ENCODE results near the gene GSDMA.
"Not testable (repeated sequence)": the region's sequence is repeated elsewhere in the genome, so short reads cannot be mapped to it uniquely, and the experiment has no call there.

GSDMA gene

DNA sequence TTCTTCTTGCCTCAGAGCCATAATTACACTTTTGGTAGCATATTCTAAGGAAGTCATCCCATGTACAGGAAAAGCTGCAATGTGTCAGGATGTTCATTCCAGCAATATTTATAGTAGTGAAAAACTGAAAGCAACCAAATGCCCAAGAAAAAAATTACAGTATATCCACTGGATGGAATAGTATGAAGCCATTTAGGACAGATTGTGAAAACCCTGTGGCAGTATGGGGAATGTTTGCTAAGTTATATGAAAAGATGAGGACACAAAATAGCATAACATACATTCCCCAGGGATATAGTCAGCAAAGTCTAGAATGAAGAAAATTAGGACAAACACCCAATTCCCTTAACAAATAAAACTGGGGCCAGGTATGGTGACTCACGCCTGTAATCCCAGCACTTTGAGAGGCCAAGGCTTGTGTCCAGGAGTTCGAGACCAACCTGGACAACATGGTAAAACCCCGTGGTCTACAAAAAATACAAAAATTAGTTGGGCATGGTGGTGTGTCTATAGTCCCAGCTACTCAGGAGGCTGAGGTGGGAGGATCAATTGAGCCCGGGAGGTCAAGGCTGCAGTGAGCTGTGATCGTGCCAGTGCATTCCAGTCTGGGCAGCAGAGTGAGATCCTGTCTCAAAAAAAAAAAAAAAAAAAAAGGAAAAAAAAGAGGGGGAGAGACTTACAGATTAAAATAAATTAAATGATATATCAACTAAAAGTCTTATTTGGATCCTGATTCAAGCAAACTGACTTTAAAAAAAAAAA is 33.0 kb upstream of the GSDMA start:
- no peak for DNase-seq

DNA sequence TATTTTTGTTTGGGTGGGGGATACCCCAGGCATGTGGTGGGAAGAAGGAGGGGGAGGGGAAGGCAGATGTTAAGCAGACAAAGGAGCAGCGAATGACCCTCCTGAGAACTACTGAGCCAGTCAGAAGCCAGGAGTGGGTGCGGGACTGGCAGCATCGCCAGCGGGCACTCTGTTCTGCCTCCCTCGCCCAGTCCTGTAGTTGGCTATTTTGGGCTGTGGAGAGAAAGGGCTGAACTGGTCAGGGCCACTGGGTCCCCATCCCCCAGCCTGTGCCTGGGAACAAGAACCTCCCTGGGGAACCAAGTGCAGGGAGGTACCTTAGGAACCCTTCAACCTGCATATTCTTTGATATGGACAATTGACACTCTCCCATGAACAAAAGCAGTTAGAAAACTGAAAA is 28.9 kb upstream of the GSDMA start:
- DNase-seq, result no peak

- DNase-seq, result no peak
Measured at GRCh38 chr17:39934324-39934723, 28.5 kb upstream of the GSDMA start.

GRCh38 chr17:39935909-39936308 is 26.9 kb upstream of the GSDMA start:
- DNase-seq, result no peak

DNA sequence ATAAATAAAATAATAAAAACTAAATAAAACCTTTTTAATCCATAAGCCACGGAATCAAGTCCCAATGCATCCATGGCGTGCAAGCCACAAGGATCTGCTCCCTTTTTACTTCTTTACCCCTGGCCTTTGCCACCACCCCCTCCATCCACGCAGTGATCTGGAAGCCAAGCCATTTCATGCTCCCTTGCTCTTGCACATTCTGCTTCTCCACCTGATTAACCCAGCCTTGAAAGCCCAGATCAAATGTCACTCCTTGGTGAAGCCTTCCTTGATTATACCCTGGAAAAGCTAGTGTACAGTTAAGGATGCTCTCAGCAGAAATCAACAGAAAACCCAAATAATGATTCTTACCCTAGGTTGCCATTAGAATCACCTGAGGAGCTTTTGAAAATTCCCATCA is 25.4 kb upstream of the GSDMA start:
- no peak for DNase-seq

DNA sequence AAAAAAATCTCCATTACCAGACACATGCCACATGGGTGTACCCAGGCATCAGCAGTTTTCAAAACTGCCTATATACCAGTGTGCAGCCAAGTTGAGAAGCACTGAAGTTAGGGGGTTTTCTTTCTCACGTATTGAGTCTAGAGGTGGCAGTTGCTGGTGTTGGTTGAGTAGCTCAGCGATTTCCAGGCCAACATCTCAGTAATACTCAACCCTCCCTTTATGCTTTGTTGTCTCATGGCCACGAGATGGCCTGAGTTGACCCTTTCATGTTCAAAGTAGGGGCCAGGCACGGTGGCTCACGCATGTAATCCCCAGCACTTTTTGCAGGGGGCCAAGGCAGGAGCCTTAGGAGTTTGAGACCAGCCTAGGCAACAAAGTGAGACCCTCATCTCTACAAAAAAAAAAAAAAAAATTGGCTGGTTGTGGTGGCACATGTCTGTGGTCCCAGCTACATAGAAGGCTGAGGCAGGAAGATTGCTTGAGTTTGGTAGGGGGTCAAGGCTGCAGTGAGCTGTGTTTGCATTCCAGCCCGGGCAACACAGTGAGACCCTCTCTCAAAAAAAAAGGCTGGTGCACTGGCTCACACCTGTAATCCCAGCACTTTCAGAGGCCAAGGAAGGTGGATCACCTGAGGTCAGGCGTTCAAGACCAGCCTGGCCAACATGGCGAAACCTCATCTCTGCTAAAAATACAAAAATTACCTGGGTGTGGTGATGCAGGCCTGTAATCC is 24.5 kb upstream of the GSDMA start:
- no peak for DNase-seq

DNA sequence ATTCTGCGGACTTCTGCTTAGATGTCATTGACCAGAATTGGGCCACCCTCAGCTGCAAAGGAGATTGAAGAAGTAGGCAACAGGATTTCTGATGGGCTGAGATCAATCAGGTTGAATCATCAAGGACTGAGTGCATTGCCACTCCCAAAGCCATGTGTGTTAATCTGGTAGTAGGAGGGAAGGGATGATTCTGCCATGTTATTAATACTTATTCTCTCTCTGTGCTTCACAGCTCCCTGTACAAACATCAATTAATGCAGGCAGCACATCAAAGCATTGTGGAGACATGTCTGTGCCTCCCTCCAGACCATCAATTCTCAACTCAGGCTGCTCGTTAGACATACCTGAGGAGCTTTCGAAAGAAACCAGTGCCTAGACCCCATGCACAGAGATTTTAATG is 23.7 kb upstream of the GSDMA start:
- DNase-seq, result no peak

- DNase-seq, result no peak
Measured at GRCh38 chr17:39939588-39940419, 23.0 kb upstream of the GSDMA start.

DNA sequence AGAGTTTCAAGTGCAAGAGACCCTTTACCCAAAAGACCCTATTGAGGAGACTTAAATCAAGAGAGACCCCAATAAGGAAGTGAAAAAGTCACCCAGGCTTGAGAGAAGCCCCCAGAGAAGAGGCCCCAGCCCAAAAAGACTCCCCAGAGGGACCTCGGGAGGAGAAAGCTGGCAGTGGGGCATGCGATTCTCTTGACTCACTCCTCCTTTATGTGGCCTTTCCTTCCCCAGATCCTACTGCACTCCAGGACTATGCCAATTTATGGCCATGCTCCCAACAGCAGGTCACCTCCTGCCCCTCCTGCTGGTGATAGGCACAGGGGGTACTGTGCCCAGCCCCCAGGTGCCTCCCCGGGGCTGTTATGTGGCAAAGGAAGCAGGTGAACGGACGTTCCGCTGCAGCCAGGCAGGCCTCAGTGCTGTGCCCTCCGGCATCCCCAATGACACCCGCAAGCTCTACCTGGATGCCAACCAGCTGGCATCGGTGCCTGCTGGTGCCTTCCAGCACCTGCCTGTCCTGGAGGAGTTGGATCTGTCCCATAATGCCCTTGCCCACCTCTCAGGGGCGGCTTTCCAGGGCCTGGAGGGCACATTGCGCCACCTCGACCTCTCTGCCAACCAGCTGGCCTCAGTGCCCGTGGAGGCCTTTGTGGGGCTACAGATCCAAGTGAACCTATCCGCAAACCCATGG is 19.0 kb upstream of the GSDMA start:
- DNase-seq, result no peak

DNA sequence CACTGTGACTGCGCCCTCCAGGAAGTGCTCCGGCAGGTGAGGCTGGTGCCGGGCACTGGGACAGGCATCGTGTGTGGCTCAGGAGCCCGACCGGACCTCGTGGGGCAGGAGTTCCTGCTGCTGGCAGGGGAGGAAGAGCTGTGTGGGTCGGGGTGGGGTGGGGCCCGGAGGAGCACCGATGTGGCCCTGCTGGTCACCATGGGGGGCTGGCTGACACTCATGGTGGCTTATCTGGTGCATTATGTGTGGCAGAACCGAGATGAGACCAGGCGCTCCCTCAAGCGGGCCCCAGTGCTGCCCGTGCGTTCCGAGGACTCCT is 18.5 kb upstream of the GSDMA start:
- DNase-seq, result no peak

- no peak for DNase-seq
Measured at GRCh38 chr17:39946551-39947330, 16.1 kb upstream of the GSDMA start.

GRCh38 chr17:39948489-39948828 is 14.3 kb upstream of the GSDMA start:
- DNase-seq, result not testable (repeated sequence)

- no peak for DNase-seq
Measured at GRCh38 chr17:39949028-39949427, 13.8 kb upstream of the GSDMA start.

GRCh38 chr17:39950871-39951348 is 11.9 kb upstream of the GSDMA start:
- DNase-seq, result no peak

DNA sequence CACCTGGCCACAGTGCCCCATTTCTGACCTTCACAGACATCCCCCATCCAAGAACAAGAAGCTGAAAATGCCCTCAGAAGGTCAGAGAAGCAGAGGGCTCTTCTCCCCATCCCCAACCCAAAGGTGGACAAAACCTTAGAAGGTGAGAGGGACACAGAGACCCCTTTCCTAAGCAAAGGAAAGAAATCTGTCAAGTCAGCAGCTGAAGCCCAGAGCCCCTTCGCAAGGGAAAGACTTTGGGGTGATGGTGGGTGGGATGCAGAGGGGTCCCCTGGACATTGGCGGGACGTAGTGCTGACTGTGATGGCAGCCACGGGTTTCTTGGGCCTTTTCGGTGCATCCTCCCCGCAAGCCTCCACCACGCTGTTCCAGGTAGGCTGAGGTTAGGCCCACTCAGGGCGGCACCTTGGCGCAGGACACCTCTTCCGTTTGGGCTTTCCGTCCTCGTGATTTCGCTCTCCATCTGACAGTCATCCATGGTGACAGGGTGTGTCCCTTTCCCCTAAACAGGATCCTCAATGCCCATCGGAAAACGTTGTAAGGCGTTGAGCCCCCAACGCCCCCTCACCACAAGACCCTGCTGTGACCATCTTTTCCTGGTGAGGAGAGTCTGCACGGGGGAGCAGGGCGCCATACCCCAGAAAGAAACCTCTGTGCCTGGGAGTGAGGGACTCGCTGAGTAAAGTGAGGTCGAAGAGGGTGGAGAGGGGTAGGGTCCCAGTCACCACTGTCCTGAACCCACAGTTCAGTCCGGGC is 10.7 kb upstream of the GSDMA start:
- no peak for DNase-seq

DNA sequence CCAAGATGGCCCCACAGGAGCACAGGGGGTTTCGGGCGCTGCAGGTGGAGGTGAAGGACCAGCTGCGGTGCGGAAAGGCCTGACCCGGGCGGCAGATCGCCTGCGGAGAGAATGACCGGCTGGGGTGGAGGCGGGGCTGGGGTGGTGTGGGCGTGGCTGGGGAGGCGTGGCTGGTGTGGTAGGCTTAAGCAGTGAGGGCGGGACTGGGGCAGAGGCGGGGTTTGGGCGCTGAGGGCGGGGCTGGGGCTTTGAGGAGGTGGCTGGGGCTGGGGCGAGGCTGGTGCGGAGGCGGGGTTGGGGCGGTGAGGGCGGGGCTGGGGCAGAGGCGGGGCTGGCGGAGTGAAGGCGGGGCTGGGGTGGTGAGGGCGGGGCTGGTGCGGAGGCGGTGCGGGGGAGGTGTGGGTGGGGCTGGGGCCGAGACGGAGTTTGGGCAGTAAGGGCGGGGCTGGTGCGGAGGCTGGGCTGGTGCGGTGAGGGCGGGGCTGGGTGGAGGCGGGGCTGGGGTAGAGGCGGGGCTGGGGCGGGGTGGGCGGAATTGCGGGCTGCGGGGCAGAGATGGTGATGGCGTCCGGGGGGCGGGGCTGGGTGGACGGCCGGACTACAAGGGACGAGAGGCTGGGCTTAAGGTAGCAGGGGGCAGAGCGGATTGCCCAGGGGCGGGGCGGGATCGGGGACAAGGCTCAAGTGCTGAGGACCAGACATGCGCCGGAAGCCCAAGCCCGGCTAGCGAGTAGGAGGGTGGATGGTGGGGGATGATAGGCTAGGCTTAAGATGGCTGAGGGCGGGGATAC is 9.9 kb upstream of the GSDMA start:
- DNase-seq, result peak; percentile 99

DNA sequence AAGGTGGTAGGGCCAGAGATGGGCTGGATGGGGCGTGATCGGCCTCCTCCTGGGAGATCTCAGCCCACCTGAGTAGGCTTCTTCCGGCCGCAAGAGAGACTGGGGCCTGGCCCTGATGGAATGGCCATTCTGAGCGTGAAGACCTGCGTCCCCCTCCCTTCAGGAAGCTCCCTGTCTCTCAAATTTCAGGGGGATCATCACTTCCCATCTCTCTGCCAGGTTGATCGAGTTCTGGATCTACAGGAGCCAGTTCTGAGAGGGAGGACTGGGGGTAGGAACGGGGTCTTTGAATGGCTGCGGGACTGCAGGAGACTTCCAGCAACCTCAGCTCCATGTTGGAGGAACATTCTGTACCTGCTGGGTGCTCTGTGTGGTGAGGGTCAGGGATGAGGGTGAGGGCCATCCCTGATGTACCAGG is 9.3 kb upstream of the GSDMA start:
- no peak for DNase-seq

DNA sequence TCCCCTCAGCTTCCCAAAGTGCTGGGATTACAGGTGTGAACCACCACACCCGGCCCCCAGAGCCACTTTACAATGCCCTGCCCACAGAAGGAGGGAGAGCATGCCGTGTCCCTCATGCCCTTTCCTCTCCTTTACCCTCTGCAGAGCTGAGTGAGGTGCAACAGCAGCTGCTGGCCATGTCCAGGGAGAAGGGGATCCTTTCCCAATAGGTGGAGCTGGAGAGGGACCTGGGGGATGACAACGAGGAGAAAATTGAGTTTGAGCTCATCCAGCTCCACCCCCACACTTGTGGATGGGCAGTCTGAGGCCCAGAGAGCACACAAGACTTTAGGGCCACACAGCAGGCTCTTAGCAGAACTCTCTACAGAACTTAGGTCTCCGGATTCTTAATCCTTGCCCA is 7.9 kb upstream of the GSDMA start:
- no peak for DNase-seq

DNA sequence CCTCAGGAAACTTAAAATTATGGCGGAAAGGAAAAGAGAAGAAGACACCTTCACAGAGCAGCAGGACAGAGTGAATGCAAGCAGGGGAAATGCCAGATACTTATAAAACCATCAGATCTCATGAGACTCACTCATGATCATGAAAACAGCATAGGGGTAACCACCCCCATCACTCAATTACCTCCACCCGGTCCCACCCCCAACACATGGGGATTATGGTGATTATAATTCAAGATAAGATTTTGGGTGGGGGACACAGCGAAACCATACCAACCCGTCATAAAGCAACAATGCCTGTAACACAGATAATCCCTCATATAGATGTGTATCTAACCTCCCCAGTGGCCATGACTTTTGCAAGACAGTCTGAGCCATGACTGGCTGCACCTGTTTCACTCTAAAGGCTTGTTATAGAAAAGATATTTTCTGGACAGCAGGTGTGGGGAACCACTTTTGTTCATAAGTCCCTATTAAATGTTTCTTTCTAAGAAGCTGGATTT is 7.0 kb upstream of the GSDMA start:
- no peak for DNase-seq

DNA sequence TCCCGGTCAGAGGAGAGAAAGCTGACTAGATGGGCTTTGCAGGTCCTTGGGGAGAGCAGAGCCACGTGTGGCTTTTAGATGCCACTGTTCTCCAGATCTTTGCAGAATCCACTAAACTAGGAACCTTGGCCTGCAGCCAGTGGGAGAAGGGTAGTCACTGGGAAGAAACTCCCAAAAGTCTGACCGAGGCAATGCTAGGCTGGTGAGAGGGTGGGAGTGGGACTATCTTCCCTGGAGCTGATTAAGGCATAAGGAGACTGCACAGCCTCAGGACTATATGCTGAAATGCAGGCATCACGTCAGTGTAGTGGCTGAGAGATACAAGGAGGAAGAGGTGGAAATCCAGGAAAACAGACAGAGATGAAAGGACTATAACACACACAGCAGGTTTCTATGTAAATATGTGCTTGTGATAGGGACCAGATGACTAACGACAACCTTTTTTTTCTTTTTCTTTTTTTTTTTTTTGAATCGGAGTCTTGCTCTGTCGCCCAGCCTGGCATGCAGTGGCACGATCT is 2.2 kb upstream of the GSDMA start:
- no peak for DNase-seq

Measured in CD4-positive, alpha-beta T cell treated with Interleukin-17A for 4 hours (primary cell).